ENCODE results near the gene HEATR5A.

- no peak for TF ChIP-seq CTCF (IDR thresholded peaks at IDR 0.05; ENCODE audit: low read depth, low read length)
- TF ChIP-seq EZH2phosphoT487 (IDR thresholded peaks at IDR 0.05; ENCODE audit: low read depth), result no peak
Observed at GRCh38 chr14:31429791-31430190, 9.4 kb upstream of the HEATR5A start.

Data from OCI-LY3 (cell line).